Measurements from ENCODE around the gene MBNL1. TPM values are rescaled to one million over a fixed set of nuclear protein-coding genes. Genes with fewer than 3 reads are reported as not detected.

MBNL1 gene
- total and polyA plus RNA-seq, 11 donors: 46.8 to 416 (median 189) TPM

DNA sequence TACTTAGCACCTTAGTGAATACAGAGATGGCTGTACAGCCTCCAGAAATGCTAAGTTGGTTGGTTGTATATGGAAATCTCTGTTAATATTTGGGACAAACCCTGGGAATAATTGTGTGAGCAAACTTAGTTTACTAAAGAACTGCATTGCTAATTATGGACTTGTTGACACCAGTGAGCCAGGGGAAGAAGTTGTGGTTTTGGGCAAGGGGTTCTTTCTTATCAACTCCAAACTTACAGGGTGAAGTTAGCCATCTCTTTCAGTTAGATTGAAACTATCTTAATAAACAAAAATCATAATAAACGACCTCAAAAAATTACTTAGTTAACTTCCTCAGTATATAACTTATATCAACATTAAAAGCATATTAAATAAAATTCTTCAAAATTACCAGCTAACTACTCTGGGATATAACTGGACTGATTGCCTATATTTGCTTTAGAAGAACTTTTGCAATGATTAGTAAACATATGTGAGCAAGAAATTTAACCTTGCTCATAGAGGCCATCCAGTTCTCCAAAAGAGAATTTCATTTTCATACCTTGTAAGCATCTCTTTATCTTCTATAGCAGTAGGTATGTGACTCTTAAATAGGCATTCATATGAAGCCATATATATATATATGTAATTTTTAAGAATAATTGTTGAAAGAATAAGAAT lies 24.7 kb downstream of the MBNL1 start:
- intact Hi-C loops (cut with DNase I): no loop called here
- 50 to 63% (median 58%) methylated on average over 1 of the region's 1 CpG for WGBS, 4 donors
- Histone ChIP-seq H3K9me3 (no peaks in the 10 kb centered on the region), H3K27ac (peak overlapping the region in 6 of 12 donors; percentile 9 to 72 (median 26)), H3K4me1 (peaks cover 9 to 99% (median 84%) of the 10 kb centered on the region in 12 donors), H3K36me3 (peaks cover 0 to 4% (median 0%) of the 10 kb centered on the region in 9 donors), H3K27me3 (no peaks in the 10 kb centered on the region), H3K4me3 (no peak overlapping the region)
- ATAC-seq: no peak
- no peak for DNase-seq
- TF ChIP-seq, protein P1, sequence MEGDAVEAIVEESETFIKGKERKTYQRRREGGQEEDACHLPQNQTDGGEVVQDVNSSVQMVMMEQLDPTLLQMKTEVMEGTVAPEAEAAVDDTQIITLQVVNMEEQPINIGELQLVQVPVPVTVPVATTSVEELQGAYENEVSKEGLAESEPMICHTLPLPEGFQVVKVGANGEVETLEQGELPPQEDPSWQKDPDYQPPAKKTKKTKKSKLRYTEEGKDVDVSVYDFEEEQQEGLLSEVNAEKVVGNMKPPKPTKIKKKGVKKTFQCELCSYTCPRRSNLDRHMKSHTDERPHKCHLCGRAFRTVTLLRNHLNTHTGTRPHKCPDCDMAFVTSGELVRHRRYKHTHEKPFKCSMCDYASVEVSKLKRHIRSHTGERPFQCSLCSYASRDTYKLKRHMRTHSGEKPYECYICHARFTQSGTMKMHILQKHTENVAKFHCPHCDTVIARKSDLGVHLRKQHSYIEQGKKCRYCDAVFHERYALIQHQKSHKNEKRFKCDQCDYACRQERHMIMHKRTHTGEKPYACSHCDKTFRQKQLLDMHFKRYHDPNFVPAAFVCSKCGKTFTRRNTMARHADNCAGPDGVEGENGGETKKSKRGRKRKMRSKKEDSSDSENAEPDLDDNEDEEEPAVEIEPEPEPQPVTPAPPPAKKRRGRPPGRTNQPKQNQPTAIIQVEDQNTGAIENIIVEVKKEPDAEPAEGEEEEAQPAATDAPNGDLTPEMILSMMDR (IDR thresholded peaks at IDR 0.05): no peak

DNA sequence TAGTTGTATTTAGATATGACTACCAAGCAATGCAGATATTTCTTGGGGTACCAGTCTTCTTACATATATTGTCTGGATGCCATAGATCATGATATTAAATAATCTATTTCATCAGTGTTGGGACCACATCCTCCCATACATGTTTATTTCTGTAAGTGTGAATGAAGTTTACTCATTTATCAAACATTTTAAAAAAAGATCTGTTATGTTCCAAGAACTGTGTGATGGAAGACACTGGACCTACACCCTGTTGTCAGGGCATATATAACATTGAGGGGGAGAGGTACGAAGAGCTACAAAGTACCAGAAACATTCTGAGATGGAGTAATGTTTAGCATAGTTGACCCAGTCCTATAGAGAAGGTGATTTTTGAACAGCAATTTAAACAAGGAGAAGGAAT lies 26.6 kb downstream of the MBNL1 start:
- 93 to 100% (median 95%) methylated on average over 1 of the region's 1 CpG for WGBS, 4 donors
- TF ChIP-seq, protein P1 (IDR thresholded peaks at IDR 0.05): no peak
- TF ChIP-seq POLR2A (IDR thresholded peaks at IDR 0.05): no peak
- H3K4me3 ChIP-seq: no peak overlapping the region
- H3K27me3 ChIP-seq: no peaks in the 10 kb centered on the region
- DNase-seq: no peak
- intact Hi-C loops (cut with DNase I): no loop called here
- peaks cover 9 to 99% (median 81%) of the 10 kb centered on the region in 12 donors for H3K4me1 ChIP-seq
- peak overlapping the region in 3 of 12 donors; percentile 19 to 84 (median 22) for H3K27ac ChIP-seq
- no peak for ATAC-seq
- no peaks in the 10 kb centered on the region for H3K9me3 ChIP-seq
- peaks cover 0 to 15% (median 5%) of the 10 kb centered on the region in 9 donors for H3K36me3 ChIP-seq

DNA sequence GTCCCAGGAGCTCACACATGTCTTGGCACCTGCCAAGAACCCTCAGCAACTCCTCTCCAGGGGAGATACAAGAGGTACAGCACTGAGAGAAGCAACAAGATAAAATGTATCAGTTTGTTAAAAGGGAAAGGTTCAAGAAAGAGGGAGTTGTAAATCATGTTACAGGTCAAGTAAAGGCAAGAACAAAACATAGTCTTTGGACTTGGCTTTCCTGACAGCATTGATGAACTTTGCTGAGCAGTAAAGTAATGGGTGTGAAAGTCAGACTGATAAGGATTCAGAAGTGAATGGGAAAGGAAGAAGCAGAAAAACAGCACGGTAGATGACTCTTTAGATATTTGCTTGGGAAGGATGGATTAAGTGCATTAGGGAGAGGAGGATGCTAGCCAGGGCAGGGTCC lies 27.1 kb downstream of the MBNL1 start:
- TF ChIP-seq POLR2A (IDR thresholded peaks at IDR 0.05): no peak
- TF ChIP-seq, protein P1 (IDR thresholded peaks at IDR 0.05): no peak
- intact Hi-C loops (cut with DNase I): no loop called here
- no peak for ATAC-seq
- Histone ChIP-seq H3K36me3 (peaks cover 0 to 19% (median 5%) of the 10 kb centered on the region in 9 donors), H3K27me3 (no peaks in the 10 kb centered on the region), H3K27ac (peak overlapping the region in 4 of 12 donors; percentile 19 to 84 (median 25)), H3K4me1 (peaks cover 9 to 99% (median 80%) of the 10 kb centered on the region in 12 donors), H3K9me3 (no peaks in the 10 kb centered on the region), H3K4me3 (no peak overlapping the region)
- 32 to 44% (median 35%) methylated on average over 1 of the region's 1 CpG for WGBS, 4 donors
- no peak for DNase-seq

DNA sequence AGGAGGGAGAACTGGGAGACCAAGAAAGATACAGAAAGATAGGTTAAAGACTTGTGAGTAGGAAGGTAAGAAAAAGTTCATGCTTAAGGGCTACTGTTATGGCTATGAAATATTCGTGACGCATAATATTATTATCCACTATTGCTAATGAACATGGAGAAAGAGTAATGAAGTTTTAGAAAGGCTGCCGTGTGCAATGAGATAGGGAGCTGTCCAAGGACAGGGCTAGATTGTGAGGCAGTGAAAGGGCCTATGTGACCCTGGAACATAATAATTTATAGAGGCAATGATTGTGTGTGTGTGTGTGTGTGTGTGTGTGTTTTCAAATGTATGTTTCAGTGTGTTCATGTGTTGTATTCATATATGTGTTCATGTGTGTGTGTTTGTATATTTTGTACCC lies 27.7 kb downstream of the MBNL1 start:
- WGBS, 4 donors: 60 to 78% (median 68%) methylated on average over 3 of the region's 3 CpGs
- H3K27ac ChIP-seq: peak overlapping the region in 2 of 12 donors; percentile 19 to 84

More for the DNA sequence above, 27.7 kb downstream of the MBNL1 start:
- Histone ChIP-seq H3K9me3 (no peaks in the 10 kb centered on the region), H3K36me3 (peaks cover 0 to 24% (median 5%) of the 10 kb centered on the region in 9 donors), H3K4me3 (no peak overlapping the region), H3K27me3 (no peaks in the 10 kb centered on the region), H3K4me1 (peaks cover 9 to 99% (median 77%) of the 10 kb centered on the region in 12 donors)
- no peak for ATAC-seq
- TF ChIP-seq POLR2A (IDR thresholded peaks at IDR 0.05): no peak
- TF ChIP-seq, protein P1 (IDR thresholded peaks at IDR 0.05): no peak
- intact Hi-C loops (cut with DNase I): no loop called here
- no peak for DNase-seq
